Progenitor cell of endocrine pancreas (in vitro differentiated cells): Measurements from ENCODE around the gene CD99L2. TPM values are rescaled to one million over a fixed set of nuclear protein-coding genes. Genes with fewer than 3 reads are reported as not detected.

Experiments
- DNase-seq: peaks from one replicate; pipeline ENCODE4 v3.0.0; 2021; ENCODE audit warnings: low spot score; ENCODE audit not compliant: unreplicated experiment
- H3K27ac Mint-ChIP-seq: 2 replicates; pipeline ENCODE4 v1.8.0; 2021; ENCODE audit warnings: mild to moderate bottlenecking, moderate library complexity, mixed read lengths
- H3K27me3 Mint-ChIP-seq: 2 replicates; pipeline ENCODE4 v1.8.0; 2021; ENCODE audit warnings: mixed read lengths
- H3K36me3 Mint-ChIP-seq: 2 replicates; pipeline ENCODE4 v1.8.0; 2022; ENCODE audit warnings: mixed read lengths; ENCODE audit not compliant: insufficient read depth
- H3K4me1 Mint-ChIP-seq: 2 replicates; pipeline ENCODE4 v1.8.0; 2021; ENCODE audit warnings: low read depth, mixed read lengths
- H3K4me3 Mint-ChIP-seq: 2 replicates; pipeline ENCODE4 v1.8.0; 2021; ENCODE audit warnings: low read depth, mild to moderate bottlenecking, moderate library complexity, mixed read lengths
- H3K9me3 Mint-ChIP-seq: 2 replicates; pipeline ENCODE4 v1.8.0; 2021; ENCODE audit warnings: low read depth, mixed read lengths
- total RNA-seq: library from RNA; stranded (reverse); gene quantifications from 2 replicates; pipeline ENCODE4 v1.2.1, GENCODE V29; 2021
- TF ChIP-seq, protein P1 (sequence below): fragments of 200-600 bp; sonication (generic); IDR thresholded peaks from one replicate; pipeline ENCODE4 v1.5.0; 2021; ENCODE audit warnings: antibody characterized with exemption, mild to moderate bottlenecking; ENCODE audit not compliant: unreplicated experiment

Gene CD99L2
- total RNA-seq, 1 donor from 2014 or later, result 19.2 TPM

DNA sequence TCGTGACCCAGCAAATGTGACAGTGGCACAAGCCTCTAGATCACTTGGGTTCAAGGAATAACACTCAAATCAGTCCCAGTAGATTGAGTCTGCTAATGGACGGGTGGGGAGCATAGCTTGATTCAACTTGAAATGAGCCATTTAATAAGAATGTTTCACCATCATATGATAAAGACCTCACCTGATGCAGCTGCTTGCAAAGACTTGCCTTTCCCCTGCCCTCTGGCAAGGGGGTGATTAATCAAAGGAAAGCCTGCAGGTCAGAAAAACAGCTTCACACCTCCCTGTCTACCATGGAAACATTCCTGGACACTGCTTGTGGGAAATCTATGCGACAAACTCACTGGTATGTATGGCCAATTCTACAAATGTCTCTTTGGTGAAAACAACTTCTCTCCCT, 54.5 kb downstream of the CD99L2 start:
- no peak for DNase-seq
- TF ChIP-seq, protein P1, sequence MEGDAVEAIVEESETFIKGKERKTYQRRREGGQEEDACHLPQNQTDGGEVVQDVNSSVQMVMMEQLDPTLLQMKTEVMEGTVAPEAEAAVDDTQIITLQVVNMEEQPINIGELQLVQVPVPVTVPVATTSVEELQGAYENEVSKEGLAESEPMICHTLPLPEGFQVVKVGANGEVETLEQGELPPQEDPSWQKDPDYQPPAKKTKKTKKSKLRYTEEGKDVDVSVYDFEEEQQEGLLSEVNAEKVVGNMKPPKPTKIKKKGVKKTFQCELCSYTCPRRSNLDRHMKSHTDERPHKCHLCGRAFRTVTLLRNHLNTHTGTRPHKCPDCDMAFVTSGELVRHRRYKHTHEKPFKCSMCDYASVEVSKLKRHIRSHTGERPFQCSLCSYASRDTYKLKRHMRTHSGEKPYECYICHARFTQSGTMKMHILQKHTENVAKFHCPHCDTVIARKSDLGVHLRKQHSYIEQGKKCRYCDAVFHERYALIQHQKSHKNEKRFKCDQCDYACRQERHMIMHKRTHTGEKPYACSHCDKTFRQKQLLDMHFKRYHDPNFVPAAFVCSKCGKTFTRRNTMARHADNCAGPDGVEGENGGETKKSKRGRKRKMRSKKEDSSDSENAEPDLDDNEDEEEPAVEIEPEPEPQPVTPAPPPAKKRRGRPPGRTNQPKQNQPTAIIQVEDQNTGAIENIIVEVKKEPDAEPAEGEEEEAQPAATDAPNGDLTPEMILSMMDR, result no peak
- peaks cover 18% of the 10 kb centered on the region for H3K4me1 Mint-ChIP-seq
- H3K4me3 Mint-ChIP-seq, result no peak overlapping the region
- H3K27me3 Mint-ChIP-seq, result peaks cover 4% of the 10 kb centered on the region
- H3K36me3 Mint-ChIP-seq, result peaks cover 2% of the 10 kb centered on the region
- peaks cover 4% of the 10 kb centered on the region for H3K9me3 Mint-ChIP-seq
- H3K27ac Mint-ChIP-seq, result no peak overlapping the region

DNA sequence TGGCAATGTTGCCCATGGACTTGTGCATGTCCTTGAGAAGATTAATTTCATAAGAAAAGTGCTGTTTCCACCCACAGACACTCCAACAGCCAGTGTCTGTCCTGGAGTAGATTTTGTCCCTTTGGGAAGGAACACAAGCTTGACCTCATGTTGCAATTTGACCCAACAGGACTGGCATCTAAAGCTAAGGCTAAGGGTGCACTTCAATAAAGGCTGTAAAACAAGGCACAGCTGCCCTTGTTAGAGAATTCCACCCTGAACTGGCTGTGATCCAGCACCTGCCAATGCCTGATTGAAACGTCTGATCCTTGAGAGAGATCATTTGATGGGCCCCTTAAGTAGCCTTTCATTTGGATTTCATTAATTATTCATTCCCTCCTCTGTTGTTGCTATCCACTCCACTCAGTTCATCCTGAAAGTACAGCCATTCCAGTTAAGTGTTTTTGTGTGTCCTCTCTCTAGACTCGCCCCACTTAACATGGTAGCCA, 56.2 kb downstream of the CD99L2 start:
- Mint-ChIP-seq H3K36me3 (no peaks in the 10 kb centered on the region), H3K27me3 (no peaks in the 10 kb centered on the region), H3K4me3 (no peak overlapping the region), H3K4me1 (peaks cover 12% of the 10 kb centered on the region), H3K27ac (no peak overlapping the region), H3K9me3 (no peaks in the 10 kb centered on the region)
- no peak for DNase-seq
- TF ChIP-seq, protein P1, result no peak

DNA sequence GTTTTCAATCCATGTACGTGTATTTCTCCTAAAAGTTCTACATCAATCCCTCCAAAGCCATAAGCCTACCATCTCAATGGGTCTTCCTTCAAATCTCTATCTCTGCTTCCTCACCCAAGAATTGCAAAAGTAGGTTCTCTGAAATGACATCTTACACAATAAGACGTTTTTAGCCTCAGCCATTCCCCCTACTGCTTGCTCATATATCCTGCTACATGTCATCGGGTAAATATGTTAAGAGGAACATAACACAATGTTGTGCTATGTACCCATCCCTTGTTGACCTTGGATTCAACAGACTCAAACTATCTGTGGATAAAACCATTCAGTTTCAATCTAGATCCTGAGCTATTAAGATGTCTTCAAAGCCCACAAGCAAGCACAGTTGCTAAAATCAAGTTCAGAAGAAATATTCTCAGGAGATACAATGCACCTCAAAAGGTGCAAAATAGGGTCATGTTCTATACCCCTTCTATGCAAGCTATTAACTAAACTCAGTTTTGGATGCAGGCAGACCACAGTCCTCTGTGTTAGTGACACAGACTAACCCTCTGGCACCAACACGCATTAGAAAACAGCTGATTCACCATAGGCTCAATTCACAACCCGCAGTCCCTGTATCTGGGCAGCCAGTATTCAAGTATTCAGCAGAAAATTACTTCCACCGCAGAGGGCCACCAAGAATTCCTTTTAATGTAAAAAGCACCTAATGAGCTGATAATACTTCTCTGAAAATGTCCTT, 56.8 kb downstream of the CD99L2 start:
- H3K36me3 Mint-ChIP-seq, result no peaks in the 10 kb centered on the region
- no peak for DNase-seq
- TF ChIP-seq, protein P1, result no peak
- no peaks in the 10 kb centered on the region for H3K27me3 Mint-ChIP-seq
- H3K4me3 Mint-ChIP-seq, result no peak overlapping the region
- H3K4me1 Mint-ChIP-seq, result peaks cover 12% of the 10 kb centered on the region
- no peaks in the 10 kb centered on the region for H3K9me3 Mint-ChIP-seq
- H3K27ac Mint-ChIP-seq, result no peak overlapping the region

DNA sequence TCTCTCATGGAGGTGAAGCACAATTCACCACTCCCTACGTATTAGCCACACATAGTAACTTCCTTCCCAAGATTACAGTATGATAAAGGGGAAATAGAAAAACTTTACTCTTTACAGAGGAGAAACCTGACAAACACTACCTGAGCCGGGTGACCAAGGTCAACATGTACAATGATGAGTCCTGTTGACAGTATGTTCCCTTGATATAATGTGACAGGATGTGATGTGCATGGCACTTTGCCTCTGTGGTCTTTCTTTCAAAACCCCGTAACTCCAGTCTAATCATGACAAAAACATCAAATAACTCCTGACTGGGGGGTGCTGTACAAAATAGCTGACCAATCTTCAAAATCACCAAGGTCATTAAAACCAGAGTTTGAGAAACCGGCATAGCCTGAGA, 60.6 kb downstream of the CD99L2 start:
- Mint-ChIP-seq H3K27me3 (no peaks in the 10 kb centered on the region), H3K4me3 (no peak overlapping the region), H3K4me1 (no peaks in the 10 kb centered on the region), H3K9me3 (peaks cover 8% of the 10 kb centered on the region), H3K36me3 (peaks cover 7% of the 10 kb centered on the region), H3K27ac (no peak overlapping the region)
- no peak for DNase-seq
- TF ChIP-seq, protein P1, result no peak

DNA sequence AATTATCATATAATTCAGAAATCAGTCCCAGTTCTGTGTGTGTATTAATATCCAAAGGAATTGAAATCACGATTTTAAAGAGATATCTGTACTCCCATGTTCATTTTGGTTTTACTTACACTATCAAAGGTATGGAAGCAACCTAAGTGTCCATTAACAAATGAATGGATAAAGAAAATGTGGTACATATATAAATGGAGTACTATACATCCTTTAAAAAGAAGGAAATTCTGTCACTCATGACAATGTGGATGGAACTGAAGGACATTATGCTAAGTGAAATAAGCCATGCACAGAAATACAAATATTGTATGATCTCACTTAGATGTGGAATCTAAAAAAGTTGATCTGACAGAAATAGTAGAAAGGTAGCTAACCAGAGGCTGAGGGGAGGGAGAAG, 63.8 kb downstream of the CD99L2 start:
- TF ChIP-seq, protein P1, result no peak
- no peak overlapping the region for H3K27ac Mint-ChIP-seq
- DNase-seq, result no peak
- H3K9me3 Mint-ChIP-seq, result peaks cover 13% of the 10 kb centered on the region
- no peaks in the 10 kb centered on the region for H3K27me3 Mint-ChIP-seq
- peaks cover 6% of the 10 kb centered on the region for H3K4me1 Mint-ChIP-seq
- no peak overlapping the region for H3K4me3 Mint-ChIP-seq
- H3K36me3 Mint-ChIP-seq, result peaks cover 10% of the 10 kb centered on the region
